Fibroblast of skin of left quadriceps (primary cell): ENCODE results near the gene CD300LB.

Experiments
- DNase-seq, 2 experiments: peaks; one replicate each; pipeline ENCODE4 v3.0.0-alpha.2; 2013; ENCODE audit warnings: low read depth in 2 of 2

The CD300LB gene

DNA sequence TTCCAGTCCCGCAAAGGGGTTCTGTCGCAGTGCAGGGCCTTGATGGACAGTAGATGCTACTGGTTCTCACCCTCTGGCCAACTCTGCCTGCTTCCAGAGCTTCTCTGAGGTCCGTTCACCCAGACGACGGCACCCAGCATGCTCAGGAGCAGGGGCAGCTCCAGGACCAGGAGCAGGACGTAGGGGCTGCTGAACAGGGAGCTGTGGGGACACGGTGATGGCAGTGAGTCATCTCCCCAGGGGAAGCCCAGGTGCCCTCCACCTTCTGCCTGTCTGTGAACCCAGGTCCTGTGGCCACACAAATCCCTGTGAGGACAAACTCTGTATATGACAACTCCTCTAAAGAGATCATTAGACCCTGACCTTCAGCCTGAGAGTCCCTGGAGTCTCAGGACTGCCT lies 18.1 kb upstream of the CD300LB start:
- no peak for DNase-seq

DNA sequence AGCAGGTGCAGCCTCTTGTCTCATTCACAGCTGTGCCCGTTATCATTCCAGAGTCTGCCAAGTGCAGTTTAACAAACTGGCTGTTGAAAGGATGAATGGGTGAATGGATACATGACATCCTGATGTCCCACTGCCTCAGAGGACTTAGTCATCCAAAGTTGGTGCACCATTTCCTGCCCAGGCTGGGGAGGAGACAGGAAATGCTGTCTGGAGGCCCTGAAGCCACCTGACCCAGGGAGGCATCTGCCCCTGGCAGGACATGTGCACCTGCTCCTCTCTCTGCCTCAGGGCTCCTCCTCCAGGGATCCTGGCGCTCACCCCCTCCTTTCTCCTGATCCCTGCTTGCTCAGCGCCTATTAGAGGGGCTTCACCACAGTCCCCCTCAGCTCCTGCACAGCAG lies 16.5 kb upstream of the CD300LB start:
- DNase-seq = no peak

DNA sequence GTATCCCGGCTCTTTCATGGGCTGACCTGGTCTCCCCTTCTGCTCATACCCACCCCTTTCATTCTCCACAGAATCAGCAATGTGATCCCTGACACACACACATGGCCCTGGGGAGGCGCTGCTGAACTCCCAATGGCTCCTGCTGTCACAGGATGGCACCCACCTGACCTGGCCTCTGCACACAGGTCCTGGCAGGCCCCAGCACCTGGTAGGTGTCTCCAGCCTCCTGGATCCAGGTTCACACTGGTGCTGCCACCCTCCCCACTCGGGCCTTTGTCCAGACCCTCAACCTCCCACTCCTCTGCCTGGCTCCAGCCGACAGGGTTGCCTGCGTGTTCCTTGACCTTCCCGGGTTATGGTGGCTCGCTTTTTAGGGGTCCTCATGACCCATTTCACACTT lies 16.0 kb upstream of the CD300LB start:
- no peak for DNase-seq

DNA sequence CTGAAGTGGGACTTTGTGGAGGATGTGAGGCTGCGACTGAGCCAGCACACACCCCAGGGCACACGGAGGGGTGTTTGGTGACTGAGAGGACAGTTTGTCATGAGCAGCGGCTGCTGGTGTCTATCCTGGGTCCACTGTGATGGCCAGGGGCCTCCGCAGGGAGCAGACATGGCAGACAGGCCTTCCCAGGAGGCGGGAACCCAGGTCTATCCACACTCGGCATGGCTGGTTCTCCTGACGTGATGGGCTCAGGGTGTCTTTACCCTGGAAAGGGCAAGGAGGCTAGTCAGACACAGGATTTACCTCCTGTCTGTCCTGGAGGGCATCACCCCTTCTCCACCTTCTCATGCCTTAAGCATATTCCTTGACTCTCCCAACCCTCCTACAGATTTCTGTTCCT lies 15.3 kb upstream of the CD300LB start:
- DNase-seq = no peak

DNA sequence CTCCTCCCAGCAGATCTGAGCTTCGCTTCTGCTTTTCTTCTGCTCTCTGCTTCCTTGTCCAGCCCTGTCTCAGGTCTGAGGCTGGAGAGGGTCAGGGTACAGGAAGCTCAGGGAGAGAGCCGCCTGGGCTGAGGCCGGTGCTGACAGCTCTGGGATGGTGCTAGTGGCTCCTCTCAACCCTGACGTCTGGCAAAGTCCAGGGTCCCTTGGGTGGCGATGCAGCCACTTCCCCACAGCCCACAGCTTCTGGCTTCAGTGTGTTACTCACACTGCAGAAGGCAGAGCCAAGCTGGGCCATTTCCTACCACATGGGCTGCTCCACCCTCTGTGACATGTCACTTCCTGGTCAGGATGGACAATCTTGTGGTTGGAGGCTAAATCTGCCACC lies 14.6 kb upstream of the CD300LB start, which contains the start of gene CD300C:
CD300C (minus strand) TSS at position 273 of the 388 bp plus-strand sequence. CDS start 333 bp downstream, outside the sequence.
- no peak for DNase-seq

DNA sequence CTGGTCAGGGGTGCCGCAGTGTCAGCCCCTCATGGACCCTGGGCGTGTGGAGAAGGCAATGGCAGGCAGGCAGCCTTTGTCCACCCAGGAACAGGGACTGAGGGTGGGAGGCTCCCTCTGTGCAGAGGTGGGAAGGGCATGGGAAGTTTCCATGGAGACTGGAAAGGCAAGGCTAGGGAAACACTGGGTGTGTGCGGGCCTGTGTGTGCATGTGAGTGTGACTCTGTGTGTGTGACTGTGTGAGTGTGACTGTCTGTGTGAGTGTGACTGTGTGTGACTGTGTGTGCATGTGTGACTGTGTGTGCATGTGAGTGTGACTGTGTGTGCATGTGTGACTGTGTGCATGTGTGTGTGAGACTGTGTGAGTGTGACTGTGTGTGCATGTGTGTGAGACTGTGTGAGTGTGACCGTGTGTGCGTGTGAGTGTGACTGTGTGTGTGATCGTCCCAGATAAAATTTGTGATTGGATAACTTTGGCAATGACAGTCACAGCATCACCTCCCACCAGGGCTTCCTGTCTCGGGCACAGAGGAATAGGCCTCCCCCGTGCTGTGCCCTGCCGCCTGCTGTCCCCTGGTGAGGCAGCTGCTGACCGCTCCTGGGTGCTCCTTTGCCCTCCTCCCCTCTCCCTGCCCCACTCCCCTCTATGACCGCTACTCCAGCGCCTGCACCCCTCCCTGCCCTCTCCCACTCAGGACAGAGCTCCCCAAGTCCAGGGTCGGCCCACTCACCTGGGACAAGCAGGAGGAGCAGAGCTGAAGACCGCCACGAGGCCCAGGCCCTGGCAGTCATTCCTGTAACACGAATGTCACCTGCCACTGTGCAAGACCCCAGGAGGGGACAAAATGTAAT lies 13.9 kb upstream of the CD300LB start:
- no peak for DNase-seq

DNA sequence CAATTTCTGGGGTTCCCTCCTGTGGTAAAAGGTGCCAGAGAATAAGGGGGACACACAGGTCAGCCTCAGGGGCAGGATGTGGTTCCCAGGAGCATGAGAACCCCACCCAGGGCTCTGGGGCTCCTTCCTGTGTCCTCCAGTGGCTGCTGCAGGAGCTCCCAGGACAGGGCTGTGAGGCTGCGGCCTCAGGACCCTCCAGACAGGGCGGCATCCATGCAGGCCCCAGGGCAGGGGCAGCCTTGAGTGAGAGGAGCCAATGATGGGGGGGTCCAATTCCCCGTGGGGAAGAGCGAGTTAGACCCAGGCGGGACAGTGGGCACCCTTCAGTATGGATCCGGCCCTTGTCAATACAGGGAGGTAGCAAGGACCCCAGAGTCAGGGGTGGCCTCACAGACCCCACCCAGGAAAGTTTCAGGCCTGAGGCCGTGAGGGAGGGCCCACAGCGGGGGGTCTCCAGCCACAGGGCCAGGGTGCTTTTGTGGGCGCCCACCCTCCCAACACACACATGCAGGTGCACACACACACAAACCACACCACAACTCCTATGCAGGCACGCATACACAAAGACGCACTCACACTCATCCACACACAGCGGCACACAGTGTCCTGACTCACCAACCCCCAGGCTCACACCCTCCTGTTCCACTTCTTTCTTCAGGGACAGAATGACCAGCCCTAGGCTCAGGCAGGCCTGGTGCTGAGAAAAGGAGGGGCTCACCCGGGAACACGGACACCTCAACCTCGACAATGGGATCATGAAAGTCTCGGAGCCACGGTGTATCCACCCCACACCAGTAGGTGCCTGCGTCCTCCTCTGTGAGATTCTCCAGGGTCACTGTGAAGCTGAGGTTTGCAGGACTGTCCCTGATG lies 12.9 kb upstream of the CD300LB start:
- DNase-seq = no peak

DNA sequence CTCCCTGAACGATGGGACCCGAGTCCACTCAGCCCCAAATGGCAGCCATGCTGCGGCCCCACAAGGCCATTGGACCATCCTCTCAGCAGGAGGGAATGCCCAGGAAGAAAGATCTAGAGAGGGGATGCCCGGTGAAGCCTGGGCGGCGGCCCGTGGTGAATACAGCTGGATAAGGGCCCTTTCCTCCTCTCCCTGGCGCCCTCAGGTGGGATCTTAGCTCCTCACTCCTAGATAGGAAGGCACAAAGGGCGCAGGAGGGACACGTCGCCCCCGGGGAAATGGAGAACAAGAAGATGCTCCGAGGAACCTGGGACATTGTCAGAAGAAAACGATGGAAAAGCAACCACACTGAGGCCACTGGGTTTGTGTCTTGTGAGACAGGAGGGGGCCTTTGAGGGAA lies 12.1 kb upstream of the CD300LB start:
- no peak for DNase-seq

DNA sequence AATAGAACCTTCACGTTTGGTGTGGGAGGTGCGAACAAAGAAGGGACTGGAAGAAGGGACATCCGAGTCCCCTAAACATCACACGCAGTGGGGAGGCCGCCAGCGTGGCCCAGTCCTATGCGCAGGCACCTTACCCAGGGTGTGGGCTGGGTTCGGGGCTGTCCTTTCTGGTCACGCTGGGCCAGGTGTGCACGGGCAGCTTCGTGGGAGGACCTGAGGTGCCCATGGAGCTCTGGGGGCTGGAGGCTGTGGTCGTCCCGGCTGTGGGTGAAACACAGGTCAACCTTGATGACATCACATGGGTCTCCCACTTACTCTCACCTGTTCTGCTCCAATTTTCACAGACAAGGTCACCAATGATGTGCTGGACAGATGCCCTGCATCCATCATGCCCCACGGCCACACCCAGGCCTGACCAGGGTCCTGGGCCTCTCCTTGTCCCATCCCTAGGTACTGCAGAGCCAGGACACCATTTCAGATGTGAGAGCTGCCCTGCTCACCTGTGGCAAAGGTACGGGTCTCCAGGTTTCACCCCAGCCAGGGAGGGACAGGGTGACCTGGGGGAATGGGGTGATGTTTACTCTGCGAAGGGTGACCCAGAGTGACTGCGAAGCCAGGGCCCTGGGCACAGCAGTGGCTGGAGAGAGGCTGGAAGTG lies 11.6 kb upstream of the CD300LB start:
- DNase-seq = no peak

DNA sequence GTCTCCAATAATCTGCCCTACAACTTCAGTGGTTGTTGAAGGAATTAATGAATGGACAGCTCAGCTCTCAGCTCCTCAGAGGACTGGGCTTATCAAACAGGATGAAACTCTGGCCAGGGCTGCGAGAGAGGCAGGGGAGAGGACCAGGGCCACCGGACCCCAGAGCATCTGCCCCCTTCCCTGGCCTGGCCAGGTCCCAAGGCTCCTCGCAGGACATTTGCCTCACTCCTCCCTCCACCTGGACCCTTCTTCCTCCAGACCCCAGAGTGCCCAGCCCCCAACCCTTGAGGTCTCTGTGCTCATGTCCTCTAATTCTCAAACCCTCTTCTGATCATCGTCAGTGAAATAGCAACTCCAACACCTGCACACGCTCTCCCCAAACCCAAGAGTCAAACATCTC lies 10.9 kb upstream of the CD300LB start:
- DNase-seq = no peak

DNA sequence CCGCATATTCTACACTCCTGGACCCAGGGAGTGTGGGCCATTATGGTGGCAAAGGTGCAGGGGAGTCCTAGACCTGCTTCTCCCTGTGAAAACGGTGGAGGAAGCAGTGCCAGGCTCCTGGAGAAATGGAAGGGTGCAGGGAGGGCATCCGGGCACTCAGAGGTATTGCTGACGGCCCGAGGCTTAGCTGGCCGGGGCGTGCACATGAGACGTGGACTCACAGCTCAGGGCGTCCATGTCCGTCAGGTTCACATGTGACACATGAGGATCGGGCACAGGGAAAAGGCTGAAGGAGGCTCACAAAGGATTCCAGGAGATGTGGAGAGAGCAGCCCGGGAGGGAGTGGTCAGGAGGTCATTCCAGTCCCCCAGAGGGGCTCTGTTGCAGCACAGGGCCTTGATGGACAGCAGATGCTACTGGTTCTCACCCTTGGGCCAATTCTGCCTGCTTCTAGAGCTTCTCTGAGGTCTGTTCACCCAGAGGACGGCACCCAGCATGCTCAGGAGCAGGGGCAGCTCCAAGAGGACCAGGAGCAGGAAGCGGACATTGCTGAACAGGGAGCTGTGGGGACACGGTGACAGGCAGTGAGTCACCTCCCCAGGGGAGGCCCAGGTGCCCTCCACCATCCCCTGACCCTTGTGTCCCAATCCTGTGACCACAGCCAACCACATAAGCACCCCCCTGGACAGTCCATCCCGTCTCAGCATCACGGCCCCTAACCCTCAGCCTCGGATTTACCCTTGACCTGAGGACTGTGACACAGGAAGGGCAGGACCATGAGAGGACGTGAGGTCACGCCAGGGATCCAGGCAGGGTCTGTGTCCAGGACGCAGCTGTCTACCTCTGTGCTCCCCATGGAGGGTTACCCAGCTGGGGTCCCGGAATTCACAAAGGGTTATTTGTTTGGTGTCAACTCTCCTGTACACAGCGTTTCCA lies 10.2 kb upstream of the CD300LB start:
- DNase-seq = no peak

DNA sequence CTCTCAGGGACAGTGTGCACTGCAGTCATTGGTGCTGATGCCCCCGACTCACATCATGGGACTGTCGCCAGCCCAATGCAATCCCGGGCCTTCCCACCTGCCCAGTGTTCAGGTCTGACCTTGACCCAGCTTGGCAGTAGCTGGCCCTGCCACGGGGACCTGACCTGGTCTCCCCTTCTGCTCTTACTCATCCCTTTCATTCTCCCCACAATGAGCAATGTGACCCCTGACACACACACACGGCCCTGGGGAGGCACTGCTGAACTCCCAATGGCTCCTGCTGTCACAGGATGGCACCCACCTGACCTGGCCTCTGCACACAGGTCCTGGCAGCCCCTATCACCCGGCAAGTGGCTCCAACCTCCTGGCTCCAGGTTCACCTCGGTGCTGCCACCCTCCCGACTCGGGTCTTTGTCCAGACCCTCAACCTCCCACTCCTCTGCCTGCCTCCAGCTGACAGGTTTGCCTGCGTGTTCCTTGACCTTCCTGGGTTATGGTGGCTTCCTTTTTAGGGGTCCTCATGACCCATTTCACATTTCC lies 8.1 kb upstream of the CD300LB start:
- DNase-seq = no peak

DNA sequence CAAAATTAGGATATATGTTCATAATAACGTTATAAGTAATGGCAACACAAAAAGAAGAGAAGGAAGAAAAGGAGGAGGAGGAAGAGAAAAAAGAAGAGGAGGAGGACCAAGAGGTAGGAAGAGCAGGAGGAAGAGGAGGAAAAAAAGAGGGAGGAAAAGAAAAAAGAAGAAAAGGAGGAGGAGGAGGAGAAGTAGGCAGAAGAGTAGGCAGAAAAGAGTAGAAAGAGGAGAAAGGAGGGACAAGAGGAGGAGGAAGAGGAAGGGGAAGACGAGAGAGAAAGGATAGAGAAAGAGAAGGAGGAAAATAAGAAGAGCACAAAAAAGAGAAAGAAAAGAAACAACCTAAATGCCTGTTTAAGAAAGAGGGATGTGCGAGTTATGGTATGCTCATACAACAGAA lies 5.6 kb upstream of the CD300LB start:
- DNase-seq = no peak

DNA sequence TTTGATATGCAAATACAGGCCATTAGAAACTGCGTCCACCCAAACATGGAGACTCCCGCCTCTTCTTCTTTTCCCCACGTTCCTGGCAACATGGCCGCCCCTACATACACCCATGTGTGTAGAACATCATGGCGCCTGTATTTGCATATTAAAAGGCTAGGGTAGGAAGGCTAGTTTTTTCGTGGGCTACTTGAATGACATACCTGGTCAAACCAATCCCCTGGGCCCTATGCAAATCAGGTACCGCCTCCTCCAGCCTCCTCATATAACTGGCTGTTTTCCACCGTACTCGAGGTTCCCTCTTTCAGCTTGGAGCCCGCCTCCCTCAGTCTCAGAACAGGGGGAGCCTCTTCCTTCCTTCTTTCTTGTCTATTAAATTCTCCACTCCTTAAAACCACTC lies 840 bp upstream of the CD300LB start:
- DNase-seq = no peak

DNA sequence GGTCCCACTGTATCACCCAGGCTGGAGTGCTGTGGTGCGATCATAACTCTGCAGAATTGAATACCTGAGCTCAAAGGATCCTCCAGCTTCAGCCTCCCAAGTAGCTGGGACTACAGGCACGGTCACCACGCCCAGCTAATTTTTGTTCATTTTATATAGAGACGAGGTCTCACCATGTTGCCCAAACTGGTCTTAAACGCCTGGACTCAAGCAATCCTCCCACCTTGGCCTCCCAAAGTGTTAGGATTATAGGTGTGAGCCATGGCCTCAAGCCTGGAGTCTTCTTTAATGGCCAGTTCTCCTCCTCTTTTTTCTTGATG lies 484 bp downstream of the CD300LB start:
- DNase-seq = no peak

DNA sequence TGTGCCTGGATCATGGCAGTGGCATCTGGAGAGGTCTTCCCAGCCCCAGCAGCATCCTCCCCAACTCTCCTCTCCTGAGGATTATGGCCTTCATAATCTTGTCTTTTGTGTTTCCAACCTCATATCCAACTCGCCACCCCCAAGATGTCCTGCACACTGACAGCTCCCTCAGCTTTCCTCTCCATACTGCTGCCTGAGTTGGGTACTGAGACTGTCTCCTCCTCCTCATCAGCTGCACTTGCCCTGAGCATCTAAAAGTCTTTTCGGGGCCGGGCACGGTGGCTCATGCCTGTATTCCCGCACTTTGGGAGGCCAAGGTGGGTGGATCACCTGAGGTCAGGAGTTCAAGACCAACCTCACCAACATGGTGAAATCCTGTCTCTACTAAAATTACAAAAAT lies 2.0 kb downstream of the CD300LB start:
- DNase-seq = no peak

DNA sequence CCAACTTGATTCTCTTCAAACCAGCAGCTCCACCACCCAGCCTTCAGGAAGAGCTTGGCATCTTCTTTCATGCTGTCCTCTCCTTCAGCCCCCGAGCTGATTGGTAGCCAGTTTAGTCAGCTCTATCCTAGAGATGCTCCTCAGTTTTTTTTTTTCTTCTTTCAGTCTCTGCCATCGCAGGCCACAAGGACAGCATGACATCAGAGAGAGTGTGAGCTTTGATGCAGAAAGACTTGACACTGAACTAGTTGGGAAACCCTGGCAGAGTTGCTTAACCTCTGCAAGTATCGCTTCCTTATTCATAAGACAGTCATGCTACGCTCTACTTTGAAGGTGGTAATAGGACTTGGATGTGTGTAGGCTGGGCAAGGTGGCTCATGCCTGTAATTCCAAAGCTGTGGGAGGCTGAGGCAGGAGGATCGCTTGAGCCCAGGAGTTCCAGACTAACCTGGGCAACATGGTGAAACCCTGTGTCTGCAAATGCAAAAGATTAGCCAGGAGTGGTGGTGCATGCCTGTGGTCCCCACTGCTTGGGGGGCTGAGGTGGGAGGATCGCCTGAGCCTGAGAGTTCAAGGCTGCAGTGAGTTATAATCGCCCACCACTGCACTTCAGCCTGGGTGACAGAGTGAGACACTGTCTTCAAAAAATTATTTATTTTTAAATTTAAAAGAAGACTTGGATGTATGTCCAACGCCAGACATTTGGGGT lies 2.6 kb downstream of the CD300LB start:
- no peak for DNase-seq

DNA sequence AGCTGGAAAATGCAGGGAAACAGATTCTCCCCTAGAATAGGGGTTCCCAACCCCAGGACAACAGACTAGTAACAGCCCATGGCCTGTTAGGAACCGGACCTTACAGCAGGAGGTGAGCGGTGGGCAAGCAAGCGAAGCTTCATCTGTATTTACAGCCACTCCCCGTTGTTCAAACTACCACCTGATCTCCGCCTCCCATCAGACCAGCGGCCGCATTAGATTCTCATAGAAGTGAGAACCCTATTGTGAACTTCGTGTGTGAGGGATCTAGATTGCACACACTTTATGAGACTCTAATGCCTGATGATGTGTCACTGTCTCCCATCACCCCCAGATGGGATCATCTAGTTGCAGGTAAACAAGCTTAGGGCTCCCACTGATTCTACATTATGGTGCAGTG lies 3.5 kb downstream of the CD300LB start:
- no peak for DNase-seq

DNA sequence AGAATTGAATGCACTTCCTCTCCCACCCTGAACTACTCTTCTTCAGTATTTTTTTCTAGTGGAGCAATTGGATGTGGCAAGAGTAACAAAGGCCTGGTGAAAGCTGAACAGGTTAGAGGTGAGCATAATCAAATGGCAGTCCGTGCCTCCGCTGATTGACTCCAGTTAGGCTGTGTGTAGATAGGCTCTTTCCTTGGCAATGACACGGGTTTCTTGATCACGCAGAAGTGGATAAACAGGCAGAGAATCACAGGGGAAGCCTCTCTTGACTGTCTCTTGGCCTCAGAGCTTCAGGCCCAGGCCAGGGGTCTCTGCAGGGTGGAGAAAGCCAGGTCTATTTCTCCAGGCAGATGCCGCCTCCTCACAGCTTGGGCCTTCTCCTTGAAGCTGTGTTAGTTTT lies 4.2 kb downstream of the CD300LB start:
- no peak for DNase-seq

DNA sequence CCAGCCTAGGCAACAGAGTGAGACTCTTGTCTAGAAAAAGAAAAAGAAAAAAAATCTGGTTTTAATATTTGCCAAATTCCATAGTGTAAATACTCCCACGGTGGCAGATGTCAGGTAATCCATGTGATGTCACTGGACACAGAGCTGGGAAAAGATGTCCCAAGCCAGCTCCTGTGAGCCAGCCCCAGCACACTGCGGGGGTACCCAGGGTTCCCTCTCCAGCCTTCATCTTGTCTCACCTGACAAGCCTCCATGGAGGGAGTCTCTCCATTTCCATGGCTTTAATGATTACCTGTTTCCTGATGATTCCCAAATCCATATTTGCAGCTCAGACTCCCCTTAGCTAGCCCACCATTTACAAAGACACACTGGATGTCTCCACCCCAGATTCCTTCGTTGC lies 4.6 kb downstream of the CD300LB start:
- no peak for DNase-seq
